Astrocyte (in vitro differentiated cells and primary cell): Measurements from ENCODE around the gene GPC3. TPM values are rescaled to one million over a fixed set of nuclear protein-coding genes. Genes with fewer than 3 reads are reported as not detected.

Experiments
- DNase-seq: peaks from one replicate; pipeline ENCODE4 v3.0.0-alpha.2; 2010; ENCODE audit warnings: low read depth
- FAIRE-seq: peaks from 2 replicates; lab custom pipeline; 2011; peaks lifted over from hg19 to GRCh38; lab: Jason Lieb, UNC
- H2AFZ ChIP-seq: 2 replicates; pipeline ENCODE4 v1.6.0; 2012; ENCODE audit warnings: low read depth, low read length, inconsistent platforms
- H3K27ac ChIP-seq: 2 replicates; pipeline ENCODE4 v1.5.1; 2011; ENCODE audit warnings: low read depth, low read length, inconsistent platforms
- H3K27me3 ChIP-seq: 2 replicates; pipeline ENCODE4 v1.6.0; 2011; ENCODE audit warnings: low read length, inconsistent platforms; ENCODE audit not compliant: insufficient read depth
- H3K36me3 ChIP-seq: 2 replicates; pipeline ENCODE4 v1.5.1; 2011; ENCODE audit warnings: low read length, inconsistent platforms; ENCODE audit not compliant: insufficient read depth
- H3K4me1 ChIP-seq: 2 replicates; pipeline ENCODE4 v1.5.1; 2011; ENCODE audit warnings: low read length, inconsistent platforms; ENCODE audit not compliant: insufficient read depth
- H3K4me2 ChIP-seq: 2 replicates; pipeline ENCODE4 v1.6.0; 2012; ENCODE audit warnings: low read length, inconsistent platforms
- H3K4me3 ChIP-seq: 2 replicates; pipeline ENCODE4 v1.5.1; 2011; ENCODE audit warnings: low read depth, mild to moderate bottlenecking, low read length, inconsistent platforms; ENCODE audit not compliant: insufficient read depth
- H3K79me2 ChIP-seq: 2 replicates; pipeline ENCODE4 v1.6.0; 2012; ENCODE audit warnings: mild to moderate bottlenecking, low read length, inconsistent platforms; ENCODE audit not compliant: insufficient read depth
- H3K9ac ChIP-seq: 2 replicates; pipeline ENCODE4 v1.6.0; 2012; ENCODE audit warnings: mild to moderate bottlenecking, low read length, inconsistent platforms
- H3K9me3 ChIP-seq: 2 replicates; pipeline ENCODE4 v1.5.1; 2012; ENCODE audit warnings: low read depth, mild to moderate bottlenecking, low read length, inconsistent platforms; ENCODE audit not compliant: insufficient read depth
- H4K20me1 ChIP-seq: 2 replicates; pipeline ENCODE4 v1.6.0; 2012; ENCODE audit warnings: low read length, inconsistent platforms; ENCODE audit not compliant: insufficient read depth
- H3K27ac Mint-ChIP-seq: one replicate; pipeline ENCODE4 v1.8.0; 2021; ENCODE audit warnings: mild to moderate bottlenecking, mixed read lengths; ENCODE audit not compliant: unreplicated experiment
- H3K27me3 Mint-ChIP-seq: one replicate; pipeline ENCODE4 v1.8.0; 2021; ENCODE audit warnings: low read depth, mixed read lengths; ENCODE audit not compliant: unreplicated experiment
- H3K36me3 Mint-ChIP-seq: one replicate; pipeline ENCODE4 v1.8.0; 2021; ENCODE audit warnings: low read depth, mixed read lengths; ENCODE audit not compliant: unreplicated experiment
- H3K4me1 Mint-ChIP-seq: one replicate; pipeline ENCODE4 v1.8.0; 2021; ENCODE audit warnings: low read depth, mixed read lengths; ENCODE audit not compliant: unreplicated experiment
- H3K4me3 Mint-ChIP-seq: one replicate; pipeline ENCODE4 v1.8.0; 2021; ENCODE audit warnings: mild to moderate bottlenecking, moderate library complexity, mixed read lengths; ENCODE audit not compliant: unreplicated experiment
- H3K9me3 Mint-ChIP-seq: one replicate; pipeline ENCODE4 v1.8.0; 2021; ENCODE audit warnings: mild to moderate bottlenecking, mixed read lengths; ENCODE audit not compliant: unreplicated experiment
- CTCF ChIP-seq: IDR thresholded peaks from 2 replicates; pipeline ENCODE4 v1.5.1; 2011; ENCODE audit warnings: low read depth, mild to moderate bottlenecking, inconsistent platforms, low read length, moderate library complexity; ENCODE audit not compliant: insufficient read depth
- EZH2 ChIP-seq: IDR thresholded peaks from 2 replicates; pipeline ENCODE4 v1.6.1; 2012; ENCODE audit warnings: mild to moderate bottlenecking, low read length, inconsistent platforms; ENCODE audit not compliant: insufficient read depth
- total RNA-seq: library from RNA; stranded (reverse); gene quantifications from 2 replicates; pipeline ENCODE4 v1.2.1, GENCODE V29; 2021

Gene GPC3
- total RNA-seq, 1 donor from 2014 or later, result 8.2 TPM

GRCh38 chrX:133880032-133880443, 105.4 kb downstream of the GPC3 start:
- Histone ChIP-seq H3K9me3 (no peaks in the 10 kb centered on the region), H3K4me2 (no peak overlapping the region), H3K27me3 (no peaks in the 10 kb centered on the region), H3K9ac (no peak overlapping the region), H2AFZ (no peak overlapping the region), H4K20me1 (no peaks in the 10 kb centered on the region), H3K4me3 (no peak overlapping the region), H3K4me1 (no peaks in the 10 kb centered on the region), H3K27ac (no peak overlapping the region), H3K36me3 (no peaks in the 10 kb centered on the region), H3K79me2 (no peaks in the 10 kb centered on the region)
- DNase-seq (no peak), FAIRE-seq (no peak)
- Mint-ChIP-seq H3K27ac (no peak overlapping the region), H3K36me3 (no peaks in the 10 kb centered on the region), H3K9me3 (no peaks in the 10 kb centered on the region), H3K4me3 (no peak overlapping the region), H3K27me3 (peaks cover 3% of the 10 kb centered on the region), H3K4me1 (no peaks in the 10 kb centered on the region)
- no peak for TF ChIP-seq CTCF
- TF ChIP-seq EZH2, result no peak

- H3K27ac Mint-ChIP-seq, result no peak overlapping the region
- H3K9me3 Mint-ChIP-seq, result no peaks in the 10 kb centered on the region
- no peaks in the 10 kb centered on the region for H3K36me3 Mint-ChIP-seq
- peaks cover 3% of the 10 kb centered on the region for H3K27me3 Mint-ChIP-seq
- no peaks in the 10 kb centered on the region for H3K36me3 ChIP-seq
- H3K4me1 Mint-ChIP-seq, result no peaks in the 10 kb centered on the region
- H3K79me2 ChIP-seq, result no peaks in the 10 kb centered on the region
- H2AFZ ChIP-seq, result no peak overlapping the region
- no peak overlapping the region for H3K4me3 ChIP-seq
- no peaks in the 10 kb centered on the region for H3K4me1 ChIP-seq
- FAIRE-seq (no peak), DNase-seq (no peak)
- no peak overlapping the region for H3K4me2 ChIP-seq
- no peaks in the 10 kb centered on the region for H3K27me3 ChIP-seq
- no peak overlapping the region for H3K4me3 Mint-ChIP-seq
- TF ChIP-seq EZH2 (no peak), CTCF (no peak)
- no peak overlapping the region for H3K27ac ChIP-seq
- no peaks in the 10 kb centered on the region for H3K9me3 ChIP-seq
- H3K9ac ChIP-seq, result no peak overlapping the region
- H4K20me1 ChIP-seq, result no peaks in the 10 kb centered on the region
Measured at GRCh38 chrX:133878710-133879109, 106.7 kb downstream of the GPC3 start.

GRCh38 chrX:133876646-133877045, 108.7 kb downstream of the GPC3 start:
- no peak overlapping the region for H3K9ac ChIP-seq
- no peaks in the 10 kb centered on the region for H3K9me3 Mint-ChIP-seq
- peaks cover 3% of the 10 kb centered on the region for H3K27me3 Mint-ChIP-seq
- H3K27me3 ChIP-seq, result no peaks in the 10 kb centered on the region
- no peak for DNase-seq
- H3K27ac Mint-ChIP-seq, result no peak overlapping the region
- H3K4me3 Mint-ChIP-seq, result no peak overlapping the region
- no peaks in the 10 kb centered on the region for H3K9me3 ChIP-seq
- no peaks in the 10 kb centered on the region for H3K36me3 ChIP-seq
- no peak overlapping the region for H2AFZ ChIP-seq
- H3K4me1 Mint-ChIP-seq, result no peaks in the 10 kb centered on the region
- FAIRE-seq, result peak; percentile 73
- H4K20me1 ChIP-seq, result no peaks in the 10 kb centered on the region
- TF ChIP-seq CTCF (no peak), EZH2 (no peak)
- H3K79me2 ChIP-seq, result no peaks in the 10 kb centered on the region
- H3K4me1 ChIP-seq, result no peaks in the 10 kb centered on the region
- no peaks in the 10 kb centered on the region for H3K36me3 Mint-ChIP-seq
- no peak overlapping the region for H3K4me2 ChIP-seq
- H3K27ac ChIP-seq, result no peak overlapping the region
- no peak overlapping the region for H3K4me3 ChIP-seq
